ENCODE results near the gene AKAP12. TPM values are rescaled to one million over a fixed set of nuclear protein-coding genes. Genes with fewer than 3 reads are reported as not detected.

AKAP12 gene
- total RNA-seq, 1 donor from 2014 or later: 15.1 TPM

- no peak for DNase-seq
- intact Hi-C loops (cut with micrococcal nuclease): no loop called here
- ATAC-seq: no peak
These were observed 10.1 kb upstream of the AKAP12 start for GRCh38 chr6:151229401-151230276.

GRCh38 chr6:151230277-151230577 lies 9.5 kb upstream of the AKAP12 start:
- intact Hi-C loops (cut with micrococcal nuclease): no loop called here
- no peak for DNase-seq
- ATAC-seq: no peak

GRCh38 chr6:151232899-151233298 lies 6.9 kb upstream of the AKAP12 start:
- intact Hi-C loops (cut with micrococcal nuclease): no loop called here
- DNase-seq (no peak), ATAC-seq (no peak)

- DNase-seq (no peak), ATAC-seq (no peak)
- intact Hi-C loops (cut with micrococcal nuclease): no loop called here
These were observed 6.0 kb upstream of the AKAP12 start for GRCh38 chr6:151233731-151234130.

- ATAC-seq (no peak), DNase-seq (no peak)
- intact Hi-C loops (cut with micrococcal nuclease): no loop called here
These were observed 2.9 kb upstream of the AKAP12 start for GRCh38 chr6:151236668-151237401.

GRCh38 chr6:151240036-151240685 lies 394 bp downstream of the AKAP12 start:
- intact Hi-C loops (cut with micrococcal nuclease): no loop called here
- ATAC-seq (peak; percentile 92), DNase-seq (peak; percentile 89)

GRCh38 chr6:151240791-151241642 lies 1.2 kb downstream of the AKAP12 start:
- ATAC-seq (peak; percentile 55), DNase-seq (peak; percentile 60)
- intact Hi-C loops (cut with micrococcal nuclease): no loop called here

GRCh38 chr6:151241853-151242252 lies 2.1 kb downstream of the AKAP12 start:
- intact Hi-C loops (cut with micrococcal nuclease): no loop called here
- DNase-seq: no peak
- no peak for ATAC-seq

- ATAC-seq (no peak), DNase-seq (no peak)
- intact Hi-C loops (cut with micrococcal nuclease): no loop called here
These were observed 2.7 kb downstream of the AKAP12 start for GRCh38 chr6:151242420-151242861.

GRCh38 chr6:151243481-151243880 lies 3.7 kb downstream of the AKAP12 start:
- DNase-seq (no peak), ATAC-seq (no peak)
- intact Hi-C loops (cut with micrococcal nuclease): no loop called here

GRCh38 chr6:151247490-151247889 lies 7.7 kb downstream of the AKAP12 start:
- intact Hi-C loops (cut with micrococcal nuclease): no loop called here
- DNase-seq (no peak), ATAC-seq (no peak)

- ATAC-seq (no peak), DNase-seq (no peak)
- intact Hi-C loops (cut with micrococcal nuclease): no loop called here
These were observed 8.5 kb downstream of the AKAP12 start for GRCh38 chr6:151248295-151248694.

- intact Hi-C loops (cut with micrococcal nuclease): no loop called here
- no peak for ATAC-seq
These were observed 12.9 kb downstream of the AKAP12 start for GRCh38 chr6:151252634-151253033.

GRCh38 chr6:151254451-151255081 lies 14.8 kb downstream of the AKAP12 start:
- intact Hi-C loops (cut with micrococcal nuclease): no loop called here
- ATAC-seq (no peak), DNase-seq (no peak)

More at GRCh38 chr6:151252634-151253033, 12.9 kb downstream of the AKAP12 start:
- DNase-seq: no peak

- ATAC-seq (no peak), DNase-seq (no peak)
- intact Hi-C loops (cut with micrococcal nuclease): no loop called here
These were observed 16.0 kb downstream of the AKAP12 start for GRCh38 chr6:151255811-151256210.

GRCh38 chr6:151257985-151258445 lies 18.2 kb downstream of the AKAP12 start:
- intact Hi-C loops (cut with micrococcal nuclease): no loop called here
- ATAC-seq (peak; percentile 40), DNase-seq (no peak)

GRCh38 chr6:151260205-151260604 lies 20.4 kb downstream of the AKAP12 start:
- DNase-seq (no peak), ATAC-seq (peak; percentile 52)
- intact Hi-C loops (cut with micrococcal nuclease): no loop called here

GRCh38 chr6:151263035-151263434 lies 23.3 kb downstream of the AKAP12 start:
- no peak for ATAC-seq
- intact Hi-C loops (cut with micrococcal nuclease): no loop called here
- DNase-seq: no peak

GRCh38 chr6:151263967-151264366 lies 24.2 kb downstream of the AKAP12 start:
- DNase-seq (peak; percentile 60), ATAC-seq (peak; percentile 78)
- intact Hi-C loops (cut with micrococcal nuclease): no loop called here
